IMR-90 (cell line): ENCODE results near the gene NEGR1. TPM values are rescaled to one million over a fixed set of nuclear protein-coding genes. Genes with fewer than 3 reads are reported as not detected.

Experiments used
- ATAC-seq: fragments of 200-7000 bp; cut with Tn5 transposase; 2 replicates; pipeline ENCODE4 v1.9.1; 2020; ENCODE audit warnings: low read depth, mild to moderate bottlenecking, moderate library complexity
- BruUV-seq: library from RNA; stranded (reverse); fragments of 400-500 nt; replicated peaks from 2 replicates; lab custom pipeline; 2021; lab: Mats Ljungman, UMichigan
- CTCF ChIA-PET: fragments of 300-600 bp; formaldehyde crosslinking; extraction: SDS; loops from one replicate; lab custom pipeline; 2021; ENCODE audit warnings: antibody characterized with exemption; lab: Yijun Ruan, JAX
- POLR2A ChIA-PET: fragments of 300-600 bp; sonication (Branson Sonifier 250); formaldehyde crosslinking; loops from one replicate; lab custom pipeline; 2022; ENCODE audit warnings: antibody characterized with exemption; ENCODE audit not compliant: unreplicated experiment; lab: Charles Lee
- DNase-seq: peaks from one replicate; pipeline ENCODE4 v3.0.0; 2013
- H2AFZ ChIP-seq: replicated peaks from 2 replicates; pipeline ENCODE3; 2013; ENCODE audit warnings: low read length, mild to moderate bottlenecking; ENCODE audit not compliant: poor library complexity
- H2AK5ac ChIP-seq: 2 replicates; pipeline ENCODE4 v1.6.1; 2013; ENCODE audit warnings: low read depth, low read length, inconsistent platforms
- H2AK9ac ChIP-seq: replicated peaks from 2 replicates; pipeline ENCODE3; 2013; ENCODE audit warnings: mild to moderate bottlenecking, low read depth, low read length, moderate library complexity; ENCODE audit not compliant: poor library complexity
- H2BK120ac ChIP-seq: 2 replicates; pipeline ENCODE4 v1.6.1; 2013; ENCODE audit warnings: low read depth, low read length, inconsistent platforms
- H2BK15ac ChIP-seq: 3 replicates; pipeline ENCODE4 v1.6.1; 2013; ENCODE audit warnings: low read depth, low read length, inconsistent platforms
- H2BK20ac ChIP-seq: 2 replicates; pipeline ENCODE4 v1.6.1; 2013; ENCODE audit warnings: low read depth, mild to moderate bottlenecking, inconsistent platforms, low read length, moderate library complexity
- H2BK5ac ChIP-seq: 2 replicates; pipeline ENCODE4 v1.6.1; 2013; ENCODE audit warnings: mild to moderate bottlenecking, low read depth, low read length, inconsistent platforms; ENCODE audit not compliant: poor library complexity, severe bottlenecking
- H3K14ac ChIP-seq: replicated peaks from 2 replicates; pipeline ENCODE4 v1.6.1; 2013; ENCODE audit warnings: low read depth, low read length, inconsistent platforms
- H3K18ac ChIP-seq: 2 replicates; pipeline ENCODE4 v1.6.1; 2013; ENCODE audit warnings: low read depth, low read length, control low read depth
- H3K23ac ChIP-seq: 2 replicates; pipeline ENCODE4 v1.6.1; 2013; ENCODE audit warnings: low read depth, low read length, inconsistent platforms
- H3K27ac ChIP-seq: 2 replicates; pipeline ENCODE4 v1.5.1; 2013; ENCODE audit warnings: mild to moderate bottlenecking, control low read depth, low read length; ENCODE audit not compliant: insufficient read depth
- H3K27me3 ChIP-seq: 2 replicates; pipeline ENCODE4 v1.6.1; 2013; ENCODE audit warnings: low read length; ENCODE audit not compliant: control insufficient read depth, insufficient read depth
- H3K36me3 ChIP-seq: 2 replicates; pipeline ENCODE4 v1.6.1; 2013; ENCODE audit warnings: low read length, mixed read lengths; ENCODE audit not compliant: control insufficient read depth, insufficient read depth
- H3K4ac ChIP-seq: 2 replicates; pipeline ENCODE4 v1.6.1; 2013; ENCODE audit warnings: low read depth, low read length, inconsistent platforms
- H3K4me1 ChIP-seq: 2 replicates; pipeline ENCODE4 v1.6.1; 2013; ENCODE audit warnings: low read length, mixed read lengths; ENCODE audit not compliant: control insufficient read depth, insufficient read depth
- H3K4me2 ChIP-seq: 2 replicates; pipeline ENCODE4 v1.6.1; 2013; ENCODE audit warnings: low read depth, mild to moderate bottlenecking, control low read depth, low read length, moderate library complexity
- H3K4me3 ChIP-seq: 2 replicates; pipeline ENCODE4 v1.5.1; 2013; ENCODE audit warnings: low read depth, mild to moderate bottlenecking, control low read depth, low read length, moderate library complexity; ENCODE audit not compliant: insufficient read depth
- H3K56ac ChIP-seq: 2 replicates; pipeline ENCODE4 v1.6.1; 2013; ENCODE audit warnings: low read length, inconsistent platforms; ENCODE audit not compliant: insufficient read depth; ENCODE audit errors: extremely low read depth
- H3K79me1 ChIP-seq, 2 experiments: 2 replicates each; pipeline ENCODE4 v1.6.1; 2013; ENCODE audit warnings: low read length in 2 of 2, inconsistent platforms in 1 of 2, low read depth in 1 of 2
- H3K9ac ChIP-seq: 2 replicates; pipeline ENCODE4 v1.6.1; 2013; ENCODE audit warnings: low read depth, low read length, control low read depth
- H3K9me1 ChIP-seq: 2 replicates; pipeline ENCODE4 v1.6.1; 2013; ENCODE audit warnings: low read length, inconsistent platforms; ENCODE audit not compliant: insufficient read depth
- H3K9me3 ChIP-seq: 2 replicates; pipeline ENCODE4 v1.6.1; 2013; ENCODE audit warnings: low read length; ENCODE audit not compliant: control insufficient read depth, insufficient read depth
- H4K20me1 ChIP-seq: 2 replicates; pipeline ENCODE4 v1.6.1; 2013; ENCODE audit warnings: low read length, inconsistent platforms; ENCODE audit not compliant: insufficient read depth
- H4K5ac ChIP-seq: 2 replicates; pipeline ENCODE4 v1.6.1; 2013; ENCODE audit warnings: mild to moderate bottlenecking, low read depth, low read length, control low read depth
- H4K8ac ChIP-seq, 2 experiments: 2 replicates each; pipeline ENCODE4 v1.6.1; 2013; ENCODE audit warnings: low read depth in 2 of 2, low read length in 2 of 2, control low read depth in 1 of 2, inconsistent platforms in 1 of 2
- H4K91ac ChIP-seq: 2 replicates; pipeline ENCODE4 v1.6.1; 2013; ENCODE audit warnings: low read depth, low read length, inconsistent platforms; ENCODE audit not compliant: insufficient read depth
- BHLHE40 ChIP-seq: fragments of 150-350 bp; IDR thresholded peaks from 2 replicates; pipeline ENCODE4 v1.6.1; 2016; ENCODE audit warnings: mild to moderate bottlenecking, low read depth, low read length
- CEBPB ChIP-seq: IDR thresholded peaks from 2 replicates; pipeline ENCODE4 v1.6.1; 2012; ENCODE audit warnings: low read depth, low read length, improper control_type of control experiment
- CHD1 ChIP-seq: IDR thresholded peaks from 2 replicates; pipeline ENCODE4 v1.6.1; 2012; ENCODE audit warnings: low read depth, low read length, improper control_type of control experiment
- CTCF ChIP-seq: conservative IDR thresholded peaks from 2 replicates; pipeline ENCODE4 v1.5.1; 2012; ENCODE audit warnings: mild to moderate bottlenecking, low read depth, low read length, improper control_type of control experiment
- ELK1 ChIP-seq: fragments of 150-350 bp; IDR thresholded peaks from 2 replicates; pipeline ENCODE4 v1.6.1; 2016; ENCODE audit warnings: low read depth, mild to moderate bottlenecking, low read length, moderate library complexity, borderline replicate concordance
- FOS ChIP-seq: fragments of 150-350 bp; IDR thresholded peaks from 2 replicates; pipeline ENCODE4 v1.6.1; 2016; ENCODE audit warnings: low read depth, low read length
- MAFK ChIP-seq: IDR thresholded peaks from 2 replicates; pipeline ENCODE4 v1.6.1; 2012; ENCODE audit warnings: low read depth, low read length, improper control_type of control experiment
- MXI1 ChIP-seq: IDR thresholded peaks from 2 replicates; pipeline ENCODE4 v1.6.1; 2012; ENCODE audit warnings: low read depth, mild to moderate bottlenecking, low read length, moderate library complexity, borderline replicate concordance
- NFE2L2 ChIP-seq: fragments of 150-350 bp; IDR thresholded peaks from 2 replicates; pipeline ENCODE4 v1.6.1; 2016; ENCODE audit warnings: low read depth, mild to moderate bottlenecking, low read length
- POLR2A ChIP-seq: IDR thresholded peaks from 2 replicates; pipeline ENCODE4 v1.6.1; 2012; ENCODE audit warnings: mild to moderate bottlenecking, low read depth, low read length
- RAD21 ChIP-seq: IDR thresholded peaks from 2 replicates; pipeline ENCODE4 v1.6.1; 2012; ENCODE audit warnings: low read length, improper control_type of control experiment
- RCOR1 ChIP-seq: IDR thresholded peaks from 2 replicates; pipeline ENCODE4 v1.6.1; 2012; ENCODE audit warnings: mild to moderate bottlenecking, low read length, improper control_type of control experiment; ENCODE audit not compliant: insufficient replicate concordance
- RFX5 ChIP-seq: IDR thresholded peaks from 2 replicates; pipeline ENCODE4 v1.8.0; 2012; ENCODE audit warnings: low read depth, mild to moderate bottlenecking, low read length, moderate library complexity
- SMC3 ChIP-seq: fragments of 150-350 bp; IDR thresholded peaks from 2 replicates; pipeline ENCODE4 v1.6.1; 2016; ENCODE audit warnings: low read depth, mild to moderate bottlenecking, antibody characterized with exemption, low read length, moderate library complexity
- USF2 ChIP-seq: fragments of 150-350 bp; IDR thresholded peaks from 2 replicates; pipeline ENCODE4 v1.6.1; 2017; ENCODE audit warnings: mild to moderate bottlenecking, antibody characterized with exemption, low read length, low read depth
- WGBS, 2 experiments: methylation state at CpG; one replicate each; pipeline versions ENCODE4 v1.1.5 to v1.1.7; 2013; ENCODE audit warnings: missing lambda C conversion rate in 2 of 2; ENCODE audit not compliant: insufficient read length in 1 of 2; ENCODE audit errors: extremely low coverage in 2 of 2; 5-methylcytosine and 5-hydroxymethylcytosine counted together
- dilution Hi-C: fragments of 300-500 bp; cut with HindIII; formaldehyde crosslinking; loops from one replicate; pipeline ENCODE4 v1.14.3; 2018; ENCODE audit warnings: low sequenced_read_pairs; ENCODE audit not compliant: unreplicated experiment
- in situ Hi-C: fragments of 300-500 bp; cut with MboI; formaldehyde crosslinking; loops from 3 replicates; pipeline ENCODE4 v1.14.3; 2019; ENCODE audit warnings: low sequenced_read_pairs, inconsistent platforms, mixed read lengths
- intact Hi-C: fragments of 100-400 bp; cut with micrococcal nuclease; formaldehyde crosslinking; loops from 2 replicates; pipeline ENCODE4 v1.10.0; 2022
- polyA plus RNA-seq, 3 experiments: library from polyadenylated mRNA; depleted of rRNA; stranded (reverse); fragments of >200 nt; gene quantifications; 2 replicates each; pipeline ENCODE4 v1.2.3, GENCODE V29; 2012; ENCODE audit warnings: low replicate concordance in 1 of 3
- total RNA-seq: library from RNA; depleted of rRNA; stranded (reverse); fragments of >200 nt; gene quantifications from 2 replicates; pipeline ENCODE4 v1.2.3, GENCODE V29; 2012

Gene NEGR1
- total and polyA plus RNA-seq, 2 of the 4 experiments (the other 2 are of a cell fraction): 5.1 to 9.1 TPM

GRCh38 chr1:71676979-71677925, 605.1 kb downstream of the NEGR1 start:
- Histone ChIP-seq H4K5ac (no peak overlapping the region), H3K23ac (no peak overlapping the region), H2BK120ac (no peak overlapping the region), H2AFZ (no peak overlapping the region), H3K14ac (no peak overlapping the region), H3K27ac (no peak overlapping the region), H4K20me1 (no peaks in the 10 kb centered on the region), H3K56ac (no peak overlapping the region), H3K79me1 (no peaks in the 10 kb centered on the region), H3K4ac (no peak overlapping the region), H2AK9ac (no peak overlapping the region), H4K8ac (no peak overlapping the region), H3K18ac (no peak overlapping the region), H3K9ac (no peak overlapping the region), H3K36me3 (no peaks in the 10 kb centered on the region), H2AK5ac (no peak overlapping the region), H3K9me1 (no peaks in the 10 kb centered on the region), H3K4me2 (no peak overlapping the region), H3K4me3 (no peak overlapping the region), H2BK20ac (no peak overlapping the region), H2BK15ac (no peak overlapping the region), H2BK5ac (no peak overlapping the region), H3K27me3 (no peaks in the 10 kb centered on the region), H4K91ac (no peak overlapping the region), H3K4me1 (no peaks in the 10 kb centered on the region), H3K9me3 (no peaks in the 10 kb centered on the region)
- DNase-seq (no peak), ATAC-seq (no peak)
- in situ Hi-C loops (no loop called here), intact Hi-C loops (no loop called here), dilution Hi-C loops (no loop called here)
- BruUV-seq: no TSS peak
- ChIA-PET POLR2A (no interaction called here), CTCF (no interaction called here)
- no CpG with 5 or more reads among the region's 7 CpGs for WGBS, 2 experiments
- TF ChIP-seq CEBPB: no peak
- TF ChIP-seq SMC3: no peak
- no peak for TF ChIP-seq ELK1
- no peak for TF ChIP-seq RFX5
- no peak for TF ChIP-seq MAFK
- TF ChIP-seq CHD1: no peak
- no peak for TF ChIP-seq USF2
- no peak for TF ChIP-seq FOS
- TF ChIP-seq RAD21: no peak
- TF ChIP-seq NFE2L2: no peak
- no peak for TF ChIP-seq CTCF
- no peak for TF ChIP-seq BHLHE40
- no peak for TF ChIP-seq MXI1
- TF ChIP-seq RCOR1: no peak
- no peak for TF ChIP-seq POLR2A
